ENCODE measurements around the gene TIMM10. TPM values are rescaled to one million over a fixed set of nuclear protein-coding genes. Genes with fewer than 3 reads are reported as not detected.

Gene TIMM10
- total RNA-seq, 1 donor = 25.7 TPM

- Histone ChIP-seq H4K20me1 (ENCODE audit: insufficient read depth, low read length) (no peaks in the 10 kb centered on the region), H3K4me1 (ENCODE audit: insufficient read depth, low read length) (no peaks in the 10 kb centered on the region), H3K27ac (ENCODE audit: low read depth, low read length) (no peak overlapping the region), H3K9me3 (ENCODE audit: low read depth, low read length) (no peaks in the 10 kb centered on the region), H2AFZ (ENCODE audit: low read length) (no peak overlapping the region), H3K4me3 (ENCODE audit: insufficient read depth, low read length) (no peak overlapping the region), H3K4me2 (ENCODE audit: insufficient read depth, low read length) (no peak overlapping the region), H3K27me3 (ENCODE audit: insufficient read depth, low read length) (no peaks in the 10 kb centered on the region), H3K36me3 (ENCODE audit: insufficient read depth, low read length) (no peaks in the 10 kb centered on the region), H3K79me2 (ENCODE audit: insufficient read depth, low read length) (no peaks in the 10 kb centered on the region)
- no peak for DNase-seq (ENCODE audit: insufficient read length, low spot score, missing footprints)
- no peak for TF ChIP-seq CTCF (IDR thresholded peaks at IDR 0.05; ENCODE audit: extremely low read depth, low read depth, low read length)
Observed at GRCh38 chr11:57508341-57509170, 22.0 kb downstream of the TIMM10 start.

- no peaks in the 10 kb centered on the region for H3K9me3 ChIP-seq (ENCODE audit: low read depth, low read length)
- no peak overlapping the region for H3K27ac ChIP-seq (ENCODE audit: low read depth, low read length)
- H3K27me3 ChIP-seq (ENCODE audit: insufficient read depth, low read length) = no peaks in the 10 kb centered on the region
- no peaks in the 10 kb centered on the region for H3K36me3 ChIP-seq (ENCODE audit: insufficient read depth, low read length)
- no peaks in the 10 kb centered on the region for H3K4me1 ChIP-seq (ENCODE audit: insufficient read depth, low read length)
- no peak overlapping the region for H3K4me3 ChIP-seq (ENCODE audit: insufficient read depth, low read length)
- no peak for DNase-seq (ENCODE audit: insufficient read length, low spot score, missing footprints)
- H3K4me2 ChIP-seq (ENCODE audit: insufficient read depth, low read length) = no peak overlapping the region
- no peaks in the 10 kb centered on the region for H4K20me1 ChIP-seq (ENCODE audit: insufficient read depth, low read length)
- TF ChIP-seq CTCF (IDR thresholded peaks at IDR 0.05; ENCODE audit: extremely low read depth, low read depth, low read length) = no peak
- H2AFZ ChIP-seq (ENCODE audit: low read length) = no peak overlapping the region
- H3K79me2 ChIP-seq (ENCODE audit: insufficient read depth, low read length) = no peaks in the 10 kb centered on the region
Observed at GRCh38 chr11:57506522-57506921, 24.0 kb downstream of the TIMM10 start.

DNA sequence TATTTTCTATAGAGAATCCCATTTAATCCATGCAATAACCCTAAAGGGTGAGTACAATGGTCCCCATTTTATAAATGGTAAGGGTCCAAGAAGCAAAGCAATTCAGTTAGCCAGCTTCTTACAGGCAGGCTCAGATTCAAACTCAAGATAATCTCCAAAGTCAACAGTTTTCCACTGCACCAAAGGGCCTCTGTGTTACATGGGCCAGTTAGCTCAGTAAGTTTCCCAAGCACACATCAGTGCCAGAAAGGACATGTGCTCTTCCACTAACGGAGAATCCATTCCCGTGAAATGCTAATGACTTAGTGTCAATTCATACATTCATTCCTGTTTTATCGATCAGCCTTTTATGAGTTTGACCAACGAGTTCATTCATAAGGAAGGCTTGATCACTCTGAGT is 26.0 kb downstream of the TIMM10 start:
- no peaks in the 10 kb centered on the region for H3K27me3 ChIP-seq (ENCODE audit: insufficient read depth, low read length)

More for the DNA sequence above, 26.0 kb downstream of the TIMM10 start:
- Histone ChIP-seq H3K4me3 (ENCODE audit: insufficient read depth, low read length) (no peak overlapping the region), H2AFZ (ENCODE audit: low read length) (no peak overlapping the region), H3K4me2 (ENCODE audit: insufficient read depth, low read length) (no peak overlapping the region), H4K20me1 (ENCODE audit: insufficient read depth, low read length) (no peaks in the 10 kb centered on the region), H3K9me3 (ENCODE audit: low read depth, low read length) (no peaks in the 10 kb centered on the region), H3K79me2 (ENCODE audit: insufficient read depth, low read length) (no peaks in the 10 kb centered on the region), H3K4me1 (ENCODE audit: insufficient read depth, low read length) (peaks cover 5% of the 10 kb centered on the region), H3K27ac (ENCODE audit: low read depth, low read length) (no peak overlapping the region), H3K36me3 (ENCODE audit: insufficient read depth, low read length) (no peaks in the 10 kb centered on the region)
- TF ChIP-seq CTCF (IDR thresholded peaks at IDR 0.05; ENCODE audit: extremely low read depth, low read depth, low read length) = no peak
- DNase-seq (ENCODE audit: insufficient read length, low spot score, missing footprints) = no peak

Data from osteoblast (primary cell).